CD4-positive, alpha-beta T cell treated with Interleukin-17A for 4 hours (primary cell): ENCODE data around the gene LCK.

ENCODE experiments used
- DNase-seq: peaks from one replicate; pipeline ENCODE4 v3.0.0-alpha.2; 2020; ENCODE audit warnings: mixed read lengths

LCK gene

DNA sequence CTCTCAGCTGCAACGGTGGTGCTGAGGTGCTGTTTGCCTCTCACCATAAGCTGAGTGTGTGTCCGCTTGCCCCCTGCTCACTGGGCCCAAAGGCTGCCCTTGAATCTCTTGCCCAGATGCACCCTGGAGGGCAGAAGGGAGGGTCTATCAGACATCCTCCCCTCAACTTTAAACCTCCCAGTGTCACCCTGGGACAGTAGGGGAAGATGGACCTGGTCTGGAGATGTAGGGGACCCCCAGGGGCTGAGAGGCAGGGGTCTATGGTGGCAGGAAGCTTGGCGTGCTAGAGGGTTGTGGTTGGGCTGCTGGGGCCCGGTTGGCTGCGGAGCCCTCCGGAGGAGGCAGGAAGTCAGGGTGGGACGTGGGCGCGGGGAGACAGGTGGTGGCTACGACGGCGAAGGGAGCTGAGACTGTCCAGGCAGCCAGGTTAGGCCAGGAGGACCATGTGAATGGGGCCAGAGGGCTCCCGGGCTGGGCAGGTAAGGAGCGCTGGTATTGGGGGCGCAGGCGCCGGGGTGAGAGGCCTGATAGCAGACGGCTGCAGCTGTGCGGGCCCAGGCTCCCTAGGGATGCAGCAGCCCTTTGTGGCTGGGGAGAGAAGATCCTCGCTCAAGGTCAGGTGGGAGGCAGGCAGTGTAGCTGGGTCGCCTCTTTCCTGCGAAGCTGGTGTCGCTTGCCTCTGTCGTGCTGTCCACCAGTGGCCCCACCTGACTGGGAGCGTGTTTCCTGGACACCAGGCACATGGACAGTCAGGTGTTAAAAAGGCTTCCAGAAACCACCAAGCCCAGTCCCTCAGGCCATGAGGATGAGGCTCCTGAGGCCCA, at the start of gene LCK:
LCK (plus strand) TSS at position 373 of the 824 bp plus-strand sequence. CDS start 23,065 bp downstream, outside the sequence.
- peak; percentile 82 for DNase-seq

DNA sequence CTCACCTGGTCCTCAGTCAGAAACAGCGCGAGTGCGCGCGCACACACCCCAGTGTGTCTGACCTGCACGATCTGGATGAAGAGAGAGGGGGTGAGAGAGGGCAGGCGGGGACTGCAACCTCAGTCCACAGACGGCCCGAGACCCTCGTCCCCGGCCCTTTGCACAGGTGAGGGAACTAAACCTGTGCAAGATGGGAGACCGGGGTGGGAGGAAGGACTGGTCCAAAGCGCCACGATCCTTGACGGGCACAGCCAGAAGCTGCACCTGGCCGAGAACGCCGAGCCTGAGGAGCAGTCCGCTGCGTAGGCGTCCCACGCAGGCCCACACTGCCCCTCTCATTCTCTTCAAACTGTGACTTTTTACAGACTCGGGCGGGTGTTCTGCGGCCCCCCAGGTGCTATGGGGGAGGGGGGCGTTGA, 46.1 kb upstream of the LCK start:
- no peak for DNase-seq

DNA sequence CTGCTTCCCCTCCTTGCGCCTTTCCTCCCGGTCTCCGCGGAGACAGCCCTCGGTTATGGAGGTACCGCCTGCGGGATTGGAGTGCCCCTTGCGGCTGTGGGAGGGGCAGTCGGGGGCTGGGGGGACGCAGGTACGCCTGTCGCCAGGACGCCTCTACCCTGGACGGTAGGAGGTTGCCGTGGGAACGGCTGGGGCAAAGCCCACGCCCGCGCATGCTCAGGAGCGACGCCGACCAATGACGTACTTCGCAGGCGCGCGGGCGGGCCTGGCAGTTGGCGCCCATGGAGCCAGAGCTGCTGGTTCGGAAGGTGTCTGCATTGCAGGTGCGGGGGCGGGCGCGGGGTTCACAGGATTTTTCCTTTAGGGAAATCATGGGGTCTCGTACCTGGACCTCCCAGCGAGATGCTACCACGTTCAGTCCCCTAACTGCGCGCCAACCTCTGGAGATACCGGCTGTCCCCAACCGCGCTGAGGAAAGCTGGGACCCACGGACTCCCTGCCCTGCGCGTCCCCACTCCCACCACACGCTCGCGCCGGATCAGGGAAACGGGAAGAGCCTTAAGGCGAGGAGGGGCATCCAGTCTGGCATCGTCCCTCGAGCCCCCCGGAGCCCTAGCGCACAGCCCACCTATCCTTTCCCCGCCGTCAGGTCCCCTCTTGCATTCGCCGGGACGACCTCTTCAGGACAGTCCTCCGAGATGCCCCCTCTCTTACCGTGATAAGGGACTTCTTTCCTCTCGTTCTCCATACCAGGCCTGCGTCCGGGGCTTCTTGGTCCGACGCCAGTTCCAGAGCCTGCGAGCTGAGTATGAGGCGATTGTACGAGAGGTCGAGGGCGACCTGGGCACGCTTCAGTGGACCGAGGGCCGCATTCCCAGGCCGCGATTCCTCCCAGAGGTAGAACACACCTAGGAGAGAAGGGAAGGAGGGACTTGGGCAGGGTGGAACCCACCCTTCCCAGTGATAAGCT, 45.4 kb upstream of the LCK start, which contains the start of gene IQCC:
IQCC (plus strand) TSS at position 271 of the 970 bp plus-strand sequence; CDS start at position 282, 11 bp downstream.
- DNase-seq = peak; percentile 89

DNA sequence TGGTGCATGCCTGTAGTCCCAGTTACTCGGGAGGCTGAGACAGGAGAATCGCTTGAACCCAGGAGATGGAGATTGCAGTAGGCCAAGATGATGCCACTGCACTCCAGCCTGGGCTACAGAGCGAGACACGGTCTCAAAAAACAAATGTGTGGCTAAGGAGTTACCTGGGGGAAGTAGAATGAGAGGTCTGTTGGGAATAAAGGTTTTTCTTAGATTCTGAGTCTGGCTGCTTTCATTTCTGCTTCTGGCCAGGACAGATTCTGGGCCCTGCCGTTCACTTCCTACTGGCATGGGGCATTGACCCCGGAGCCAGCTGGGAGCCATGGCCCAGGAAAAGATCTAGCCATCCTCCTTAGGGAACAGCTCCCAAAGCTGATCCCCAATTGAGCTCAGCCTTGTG, 42.6 kb upstream of the LCK start:
- DNase-seq = no peak

- DNase-seq = peak; percentile 27
Observed at GRCh38 chr1:32208891-32209328, 42.2 kb upstream of the LCK start, which contains the start of gene DCDC2B. Gene DCDC2B, plus strand, starts transcription at chr1:32209089. Its CDS starts 5 bp downstream, at chr1:32209094.

DNA sequence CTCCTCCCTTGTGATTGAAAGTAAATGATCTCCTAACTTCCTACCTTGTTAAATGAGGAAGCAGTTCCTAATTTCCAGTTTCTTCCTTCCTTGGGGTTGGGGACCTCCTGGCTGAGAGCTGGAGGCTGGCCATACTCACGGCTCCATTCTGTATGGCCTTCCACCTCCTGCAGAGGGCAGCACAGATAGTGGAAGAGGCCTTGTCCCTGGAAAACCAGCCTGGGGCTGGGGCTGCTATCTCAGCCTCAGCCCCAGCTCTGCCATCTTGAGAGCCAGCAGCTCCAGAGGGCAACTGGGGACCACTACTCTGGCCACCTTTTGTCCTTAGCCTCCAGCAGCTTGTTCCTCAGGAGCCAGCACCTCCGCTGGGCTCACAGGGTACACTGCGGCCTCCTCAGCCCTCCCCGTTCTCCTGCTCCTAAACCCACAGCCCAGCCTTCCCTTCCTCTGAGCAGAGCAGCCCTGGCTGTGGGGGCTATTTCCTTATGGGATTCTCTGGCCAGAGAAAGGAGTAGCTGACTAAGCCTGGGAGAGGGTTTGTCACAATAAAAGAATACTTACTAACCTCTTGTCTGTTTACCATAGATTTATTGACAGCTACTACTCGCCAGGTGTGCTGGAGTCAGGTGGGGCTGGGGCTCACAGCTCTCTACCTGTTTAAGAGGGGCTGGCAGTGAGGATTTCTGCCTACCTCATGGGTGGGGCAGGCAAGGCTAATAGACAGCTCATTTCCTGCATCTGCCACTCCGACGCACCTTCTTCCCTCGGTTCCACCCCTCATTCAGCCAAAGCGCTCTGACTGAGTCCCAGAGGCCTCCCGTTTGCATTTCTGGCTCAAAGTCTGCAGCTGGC, 35.2 kb upstream of the LCK start:
- DNase-seq = peak; percentile 74

DNA sequence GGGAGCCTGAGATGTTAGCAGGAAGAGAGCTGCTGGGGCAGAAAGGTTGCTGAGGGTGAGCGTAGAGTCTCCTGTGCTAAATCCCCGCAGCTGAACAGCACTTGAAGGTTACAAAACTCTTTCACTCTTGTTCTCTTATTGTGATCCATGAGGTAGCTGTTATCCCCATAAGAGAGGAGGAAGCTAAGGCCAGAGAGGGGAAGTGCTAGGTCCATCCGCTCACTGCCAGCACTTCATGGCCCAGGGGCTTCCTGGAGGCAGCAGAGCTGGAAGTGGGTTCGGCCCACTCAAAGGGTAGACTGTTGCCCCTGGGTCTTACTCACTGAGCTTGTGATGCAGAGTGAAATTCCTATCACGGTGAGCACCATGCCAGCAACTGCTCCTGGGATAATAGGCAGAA, 34.5 kb upstream of the LCK start:
- DNase-seq = no peak

GRCh38 chr1:32219022-32219421, 32.0 kb upstream of the LCK start:
- DNase-seq = no peak

DNA sequence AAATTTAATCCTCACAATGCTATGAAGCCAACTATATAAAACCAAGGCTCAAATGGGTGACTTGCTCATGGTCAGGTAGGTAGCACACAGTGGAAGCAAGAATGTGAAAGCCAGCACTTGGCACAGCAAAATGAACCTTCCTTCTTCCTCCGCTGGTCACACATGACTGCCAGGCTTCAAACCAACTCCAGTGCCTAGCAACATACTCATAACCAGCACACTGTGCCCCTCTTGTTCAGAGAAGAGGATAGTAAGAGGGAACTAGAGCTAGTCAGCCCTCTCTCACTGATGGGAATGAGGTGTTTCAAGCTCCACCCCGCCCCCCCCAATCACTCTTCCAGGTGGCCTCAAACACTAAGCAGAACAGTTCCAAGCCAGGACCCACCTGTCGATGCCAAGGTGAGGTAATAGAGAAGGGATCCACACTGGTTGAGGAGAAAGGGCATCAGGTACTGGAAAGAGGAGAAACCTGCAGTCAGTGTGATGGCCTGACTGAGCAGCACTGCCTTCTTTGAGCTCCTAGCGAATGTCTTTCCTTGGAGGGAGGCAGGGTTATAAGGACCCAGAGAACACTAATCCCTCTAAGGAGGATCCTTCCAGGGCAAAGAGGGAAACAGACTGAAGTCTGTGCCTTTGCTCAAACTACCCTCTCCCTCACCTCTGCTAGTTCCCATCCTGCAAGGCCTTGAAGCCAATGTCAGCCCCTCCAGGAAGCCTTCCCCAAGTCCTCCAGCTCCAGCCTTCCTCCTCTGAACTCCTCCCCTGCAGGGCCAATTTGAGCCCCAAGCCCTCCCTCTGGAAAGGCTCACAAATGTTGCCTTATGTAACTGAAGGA, 30.1 kb upstream of the LCK start:
- no peak for DNase-seq

DNA sequence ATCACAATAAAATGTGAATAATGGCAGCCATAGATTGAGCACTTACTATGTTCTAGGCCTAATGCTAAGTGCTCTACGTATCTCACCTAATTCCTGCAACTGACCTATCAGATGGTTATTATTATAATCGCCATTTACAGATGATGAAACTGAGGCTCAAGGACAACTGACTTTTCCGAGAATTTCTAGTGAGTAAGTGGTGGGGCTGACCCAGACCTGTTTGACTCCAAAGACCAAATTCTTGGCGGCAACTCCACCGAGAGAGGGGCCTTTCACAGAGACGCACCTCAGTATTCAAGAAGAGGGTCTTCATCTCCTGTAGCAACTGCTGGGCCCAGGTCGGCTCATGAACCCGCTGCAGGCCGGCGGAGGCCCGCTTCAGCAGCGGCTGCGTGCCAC, 29.5 kb upstream of the LCK start:
- DNase-seq = no peak

DNA sequence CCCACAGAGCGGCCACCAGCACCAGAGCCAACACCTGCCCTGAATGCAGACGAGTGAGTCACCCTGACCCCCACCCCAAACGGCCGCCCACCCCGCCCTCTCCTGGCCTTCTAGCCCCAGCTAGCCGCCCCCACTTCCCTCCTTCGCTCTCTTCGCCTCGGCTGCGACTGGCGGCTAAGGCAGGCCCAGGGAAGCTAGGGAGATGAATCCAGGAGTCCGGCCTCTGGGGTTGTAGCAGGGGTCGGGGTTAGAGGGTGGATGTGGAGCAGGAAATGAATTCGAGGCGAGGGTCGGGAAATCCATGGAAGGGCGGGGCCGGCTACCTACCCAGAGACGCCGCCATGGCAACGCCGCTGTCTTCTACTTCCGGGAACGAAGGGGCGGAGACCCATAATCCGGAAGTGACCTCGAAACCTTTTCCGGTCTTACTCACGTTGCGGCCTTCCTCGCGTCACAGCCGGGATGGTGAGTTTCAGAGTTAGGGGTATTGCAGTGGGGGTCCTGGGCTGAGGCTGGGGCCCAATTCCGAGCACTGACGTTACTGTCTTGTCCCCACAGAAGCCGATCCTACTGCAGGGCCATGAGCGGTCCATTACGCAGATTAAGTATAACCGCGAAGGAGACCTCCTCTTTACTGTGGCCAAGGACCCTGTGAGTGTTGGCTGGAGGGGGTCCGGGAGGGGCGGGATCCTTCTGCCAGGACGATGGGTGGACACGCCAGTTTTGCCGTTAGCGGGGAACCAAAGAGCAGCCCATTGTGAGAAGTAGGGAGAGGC, 28.9 kb upstream of the LCK start, which contains the start of the genes EIF3I and TMEM234:
EIF3I (plus strand) TSS at position 428 of the 776 bp plus-strand sequence; CDS start at position 463, 35 bp downstream.
TMEM234 (minus strand) TSS at position 374 of the 776 bp plus-strand sequence; CDS start at position 343, 31 bp downstream.
- peak; percentile 92 for DNase-seq

- DNase-seq = no peak
Observed at GRCh38 chr1:32223683-32224082, 27.4 kb upstream of the LCK start.

DNA sequence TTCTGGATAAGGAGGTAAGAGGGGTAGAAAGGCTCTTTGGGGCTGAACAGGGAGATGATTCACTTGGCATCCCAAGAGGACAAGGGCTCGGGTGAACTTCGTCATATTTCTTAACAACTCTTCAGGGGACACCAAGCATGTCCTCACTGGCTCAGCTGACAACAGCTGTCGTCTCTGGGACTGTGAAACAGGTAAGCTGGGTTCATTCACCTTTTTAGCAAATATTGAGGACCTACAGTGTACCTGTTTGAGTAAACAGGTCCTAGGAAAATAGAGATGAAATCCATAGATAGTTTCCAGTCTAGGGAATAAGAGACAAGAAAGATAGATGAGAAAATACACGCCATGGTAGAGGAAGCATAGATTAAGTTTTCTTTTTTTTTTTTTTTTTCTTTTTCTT, 26.8 kb upstream of the LCK start:
- DNase-seq = no peak

DNA sequence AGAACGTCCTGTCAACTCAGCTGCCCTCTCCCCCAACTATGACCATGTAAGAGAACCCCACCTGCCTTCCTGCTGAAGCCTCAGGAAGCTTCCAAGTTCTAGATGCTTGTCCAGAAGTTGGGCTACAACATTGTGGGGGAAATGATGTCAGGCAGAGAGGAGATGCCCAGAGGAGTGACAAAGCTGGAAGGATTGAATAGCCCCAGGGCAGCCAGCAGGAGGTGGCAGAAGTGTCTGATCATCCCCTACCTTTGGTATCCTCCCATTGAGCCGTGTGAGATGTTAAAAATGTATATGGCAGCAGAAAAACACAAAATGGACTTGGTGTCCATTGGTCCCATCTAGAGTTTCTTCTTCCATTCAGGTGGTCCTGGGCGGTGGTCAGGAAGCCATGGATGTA, 22.3 kb upstream of the LCK start:
- no peak for DNase-seq

DNA sequence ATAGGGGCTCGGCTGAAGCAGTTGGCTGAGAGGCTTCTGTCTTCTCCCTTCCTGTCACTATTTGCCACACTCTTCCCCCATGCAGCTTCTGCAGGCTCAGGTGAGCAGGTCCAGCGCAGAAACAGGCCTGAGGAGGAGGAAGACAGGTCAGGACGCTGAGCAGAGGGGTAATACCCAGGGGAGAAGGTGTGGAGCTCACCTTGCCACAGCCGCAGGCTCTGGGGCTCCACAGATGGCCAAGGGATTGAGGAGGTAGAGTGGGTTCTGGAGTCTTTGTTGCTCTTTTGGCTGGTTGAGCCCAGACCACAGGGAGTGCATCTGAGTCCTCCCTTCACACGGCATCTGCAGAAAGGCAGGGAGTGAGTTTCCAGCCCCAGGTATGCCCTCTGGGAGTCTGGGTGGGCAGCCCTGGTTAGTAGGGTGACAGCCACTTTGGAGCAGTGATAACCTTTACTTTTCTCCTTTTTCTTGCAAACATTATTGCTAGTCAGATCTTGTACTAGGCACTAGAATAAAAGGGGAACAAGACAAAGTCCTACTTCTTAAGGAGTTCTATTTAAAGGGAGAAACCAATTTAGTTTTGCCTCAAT, 19.1 kb upstream of the LCK start:
- no peak for DNase-seq

DNA sequence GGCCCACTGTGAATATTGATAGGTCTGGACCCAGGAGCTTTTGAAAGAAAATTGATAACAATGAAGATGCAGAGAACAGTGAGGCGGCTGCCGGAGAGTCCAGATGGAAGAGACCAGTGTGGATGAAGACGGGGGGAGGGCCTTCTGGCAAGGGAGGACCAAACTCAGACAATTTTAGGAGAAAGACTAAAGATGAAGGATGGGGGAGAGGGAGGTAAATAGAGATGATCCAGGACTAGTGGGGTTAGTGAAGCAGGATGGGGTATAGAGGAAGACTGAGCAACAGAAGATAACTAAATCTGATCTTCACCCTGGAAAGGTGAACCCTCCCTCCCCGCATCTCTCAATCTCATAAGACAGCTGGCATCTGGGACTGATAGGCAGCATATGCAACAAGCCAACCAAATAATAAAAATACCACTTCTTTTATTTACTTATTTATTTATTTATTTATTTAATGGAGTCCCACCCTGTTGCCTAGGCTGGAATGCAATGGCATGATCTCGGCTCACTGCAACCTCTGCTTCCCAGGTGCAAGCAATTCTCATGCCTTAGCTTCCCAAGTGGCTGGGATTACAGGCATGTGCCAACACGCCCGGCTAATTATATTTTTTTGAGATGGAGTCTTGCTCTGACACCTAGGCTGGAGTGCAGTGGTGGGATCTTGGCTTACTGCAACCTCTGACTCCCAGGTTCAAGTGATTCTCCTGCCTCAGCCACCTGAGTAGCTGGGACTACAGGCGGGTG, 18.3 kb upstream of the LCK start:
- no peak for DNase-seq

DNA sequence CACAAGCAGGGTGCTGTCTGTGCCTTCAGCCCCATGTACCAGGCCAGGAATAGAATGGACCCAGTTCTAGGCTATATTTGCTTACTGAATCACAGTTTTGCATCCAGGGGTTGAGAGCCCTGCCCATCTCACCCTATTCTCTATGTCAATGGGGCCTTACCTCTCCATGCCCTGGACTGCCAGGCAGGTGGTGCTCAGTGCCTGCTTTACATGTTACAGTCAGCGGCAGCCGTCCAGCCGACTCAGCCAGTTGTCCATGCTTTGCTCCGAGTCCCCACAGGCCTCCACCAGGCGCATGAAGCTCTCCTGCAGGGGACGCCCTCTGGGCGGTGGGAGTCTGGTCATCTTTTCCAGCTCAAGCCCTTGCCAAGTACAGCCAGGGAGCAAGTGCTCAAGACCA, 16.3 kb upstream of the LCK start:
- DNase-seq = no peak

DNA sequence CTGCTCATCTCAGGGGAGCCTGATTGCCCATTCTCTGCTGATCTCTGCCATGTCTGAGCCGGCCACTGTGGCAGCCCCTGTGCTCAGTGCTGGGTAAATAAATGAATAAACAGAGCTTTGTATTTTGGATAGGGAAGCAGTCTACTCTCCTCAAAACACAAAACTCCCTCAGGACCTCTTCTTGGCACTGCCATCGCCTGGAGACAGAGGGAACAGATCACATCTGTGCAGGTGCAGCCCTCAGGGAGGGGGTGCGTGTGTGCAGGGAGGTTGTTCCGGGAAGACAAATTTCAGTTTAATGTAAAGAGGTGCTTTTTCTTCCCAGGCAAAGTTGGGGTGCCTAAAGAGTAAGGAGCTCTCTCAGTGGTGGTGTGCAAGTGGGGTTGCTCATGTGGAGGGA, 11.7 kb upstream of the LCK start:
- no peak for DNase-seq

DNA sequence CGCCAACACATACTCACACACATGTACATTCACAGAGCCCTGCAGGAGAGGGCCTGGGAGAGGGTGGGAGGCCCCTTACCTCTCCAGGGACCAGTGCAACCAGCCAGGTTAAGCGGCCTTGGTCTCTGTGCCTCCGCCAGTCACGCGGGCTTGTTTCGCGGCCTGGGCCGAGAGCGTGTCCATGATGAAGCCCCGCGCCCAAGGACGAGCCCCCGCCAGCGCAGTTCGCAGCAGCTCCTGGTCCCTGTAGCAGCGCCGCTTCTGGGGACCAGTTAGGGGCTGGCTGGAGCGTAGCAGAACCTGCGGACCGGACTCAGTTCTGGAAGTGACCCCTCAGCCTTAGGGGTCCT, 11.3 kb upstream of the LCK start:
- DNase-seq = no peak
